Raji (cell line): Measurements from ENCODE around the gene BLMH.

Experiments used
- POLR2A ChIP-seq: IDR thresholded peaks from 2 replicates; pipeline ENCODE4 v1.6.1; 2011; ENCODE audit warnings: low read depth, low read length, control low read depth; ENCODE audit not compliant: insufficient read depth

Gene BLMH

GRCh38 chr17:30275911-30276310 is 15.8 kb downstream of the BLMH start:
- no peak for TF ChIP-seq POLR2A

GRCh38 chr17:30274887-30275286 is 16.9 kb downstream of the BLMH start:
- no peak for TF ChIP-seq POLR2A

- TF ChIP-seq POLR2A: no peak
Measured at GRCh38 chr17:30273373-30273772, 18.4 kb downstream of the BLMH start.

- TF ChIP-seq POLR2A: no peak
Measured at GRCh38 chr17:30271102-30271501, 20.6 kb downstream of the BLMH start.

- no peak for TF ChIP-seq POLR2A
Measured at GRCh38 chr17:30267625-30268024, 24.1 kb downstream of the BLMH start.

- TF ChIP-seq POLR2A: no peak
Measured at GRCh38 chr17:30263552-30264333, 28.0 kb downstream of the BLMH start.

- no peak for TF ChIP-seq POLR2A
Measured at GRCh38 chr17:30256756-30257506, 34.8 kb downstream of the BLMH start.

GRCh38 chr17:30254150-30254549 is 37.6 kb downstream of the BLMH start:
- TF ChIP-seq POLR2A: no peak

GRCh38 chr17:30253312-30253711 is 38.4 kb downstream of the BLMH start:
- no peak for TF ChIP-seq POLR2A

- no peak for TF ChIP-seq POLR2A
Measured at GRCh38 chr17:30251931-30252330, 39.8 kb downstream of the BLMH start.

GRCh38 chr17:30249460-30249859 is 42.3 kb downstream of the BLMH start:
- TF ChIP-seq POLR2A: no peak

- no peak for TF ChIP-seq POLR2A
Measured at GRCh38 chr17:30248786-30249185, 43.0 kb downstream of the BLMH start.

GRCh38 chr17:30246460-30246859 is 45.3 kb downstream of the BLMH start:
- no peak for TF ChIP-seq POLR2A

- TF ChIP-seq POLR2A: no peak
Measured at GRCh38 chr17:30244853-30245385, 46.8 kb downstream of the BLMH start.

- TF ChIP-seq POLR2A: no peak
Measured at GRCh38 chr17:30243568-30243967, 48.2 kb downstream of the BLMH start.

- TF ChIP-seq POLR2A: no peak
Measured at GRCh38 chr17:30243002-30243401, 48.7 kb downstream of the BLMH start.
